ENCODE results near the gene CDC42SE2.

DNA sequence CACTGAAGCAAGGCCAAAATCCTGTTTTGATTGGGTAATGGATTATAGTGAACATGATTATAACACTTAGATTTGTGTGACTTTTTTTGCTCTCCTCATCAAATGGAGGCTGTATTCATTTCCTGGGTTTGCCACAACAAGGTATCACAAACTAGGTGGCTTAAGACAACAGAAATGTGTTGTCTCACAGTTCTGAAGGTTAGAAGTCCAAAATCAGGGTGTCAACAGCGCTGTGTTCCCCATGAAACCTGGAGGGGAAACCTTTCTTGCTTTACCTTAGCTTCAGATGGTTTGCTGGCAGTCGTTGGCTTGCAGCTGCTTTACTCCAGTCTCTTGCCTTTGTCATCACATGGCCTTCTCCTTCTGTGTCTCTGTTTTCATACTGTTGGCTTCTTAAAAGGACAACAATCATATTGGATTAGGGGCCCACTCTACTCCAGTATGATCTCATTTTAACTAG, 32.4 kb downstream of the CDC42SE2 start:
- TF ChIP-seq, protein P1, sequence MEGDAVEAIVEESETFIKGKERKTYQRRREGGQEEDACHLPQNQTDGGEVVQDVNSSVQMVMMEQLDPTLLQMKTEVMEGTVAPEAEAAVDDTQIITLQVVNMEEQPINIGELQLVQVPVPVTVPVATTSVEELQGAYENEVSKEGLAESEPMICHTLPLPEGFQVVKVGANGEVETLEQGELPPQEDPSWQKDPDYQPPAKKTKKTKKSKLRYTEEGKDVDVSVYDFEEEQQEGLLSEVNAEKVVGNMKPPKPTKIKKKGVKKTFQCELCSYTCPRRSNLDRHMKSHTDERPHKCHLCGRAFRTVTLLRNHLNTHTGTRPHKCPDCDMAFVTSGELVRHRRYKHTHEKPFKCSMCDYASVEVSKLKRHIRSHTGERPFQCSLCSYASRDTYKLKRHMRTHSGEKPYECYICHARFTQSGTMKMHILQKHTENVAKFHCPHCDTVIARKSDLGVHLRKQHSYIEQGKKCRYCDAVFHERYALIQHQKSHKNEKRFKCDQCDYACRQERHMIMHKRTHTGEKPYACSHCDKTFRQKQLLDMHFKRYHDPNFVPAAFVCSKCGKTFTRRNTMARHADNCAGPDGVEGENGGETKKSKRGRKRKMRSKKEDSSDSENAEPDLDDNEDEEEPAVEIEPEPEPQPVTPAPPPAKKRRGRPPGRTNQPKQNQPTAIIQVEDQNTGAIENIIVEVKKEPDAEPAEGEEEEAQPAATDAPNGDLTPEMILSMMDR (IDR thresholded peaks at IDR 0.05), result no peak
- no peak for TF ChIP-seq ZFX (IDR thresholded peaks at IDR 0.05; ENCODE audit: borderline replicate concordance)
